ENCODE results near the gene BRIP1.
"Not testable (repeated sequence)": the region's sequence is repeated elsewhere in the genome, so short reads cannot be mapped to it uniquely, and the experiment has no call there.

Gene BRIP1

GRCh38 chr17:61862105-61862574, 1.2 kb downstream of the BRIP1 start:
- DNase-seq: no peak

- not testable (repeated sequence) for DNase-seq
Measured at GRCh38 chr17:61860397-61860796, 2.9 kb downstream of the BRIP1 start.

DNA sequence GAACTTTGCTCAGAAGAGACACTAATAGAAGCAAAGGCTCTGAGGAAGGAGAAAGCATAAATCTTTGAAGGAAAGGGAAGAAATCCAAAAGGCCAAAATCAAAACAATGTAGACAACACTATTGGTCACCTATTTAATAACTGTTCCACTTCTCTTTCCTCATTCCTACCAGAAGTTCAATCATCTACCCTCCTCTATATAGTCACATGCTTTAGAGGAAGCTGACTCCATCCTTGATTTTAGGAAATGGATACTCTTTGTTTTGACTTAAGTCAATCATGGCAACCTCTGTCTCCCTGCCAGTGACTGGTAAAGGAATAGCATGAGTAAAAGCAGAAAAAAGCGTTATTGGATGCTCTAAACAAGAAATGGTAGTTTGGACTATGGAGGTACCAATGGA, 7.3 kb downstream of the BRIP1 start:
- DNase-seq: no peak

DNA sequence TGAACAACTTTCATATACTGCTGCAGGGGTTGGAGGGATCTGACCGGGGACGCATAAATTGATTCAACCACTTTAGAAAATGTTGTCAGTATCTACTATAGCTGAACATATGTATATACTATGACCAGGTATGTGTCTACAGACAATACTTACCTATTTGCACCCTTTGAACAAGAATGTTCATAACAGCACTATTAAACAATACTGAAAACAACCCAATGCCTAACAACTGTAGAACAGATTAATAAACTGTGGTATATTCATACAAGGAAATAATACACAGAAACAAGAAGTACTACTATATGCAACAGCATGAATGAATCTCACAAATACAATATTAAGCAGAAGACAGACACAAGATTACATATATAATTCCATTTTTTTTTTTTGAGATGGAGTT, 10.5 kb downstream of the BRIP1 start:
- no peak for DNase-seq

- DNase-seq: no peak
Measured at GRCh38 chr17:61849674-61850073, 13.7 kb downstream of the BRIP1 start.

DNA sequence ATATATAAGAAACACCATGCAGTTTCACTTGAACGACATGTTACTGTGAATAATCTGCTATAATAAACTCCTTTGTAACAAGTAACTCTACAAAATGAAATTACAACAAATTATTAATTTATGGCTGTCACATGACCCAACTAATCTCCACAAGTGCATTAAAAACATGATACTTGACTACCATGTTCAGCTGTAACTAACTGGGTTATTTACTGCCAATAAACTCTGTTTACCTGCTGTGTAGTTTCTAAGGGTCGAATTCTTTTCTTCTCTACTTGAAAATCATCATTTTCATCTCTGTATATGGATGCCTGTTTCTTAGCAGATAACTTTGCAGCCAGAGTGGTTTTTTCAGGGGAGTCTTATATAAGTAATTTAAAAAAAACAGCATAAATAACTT, 14.4 kb downstream of the BRIP1 start:
- DNase-seq: no peak

GRCh38 chr17:61848247-61848646, 15.1 kb downstream of the BRIP1 start:
- DNase-seq: no peak

DNA sequence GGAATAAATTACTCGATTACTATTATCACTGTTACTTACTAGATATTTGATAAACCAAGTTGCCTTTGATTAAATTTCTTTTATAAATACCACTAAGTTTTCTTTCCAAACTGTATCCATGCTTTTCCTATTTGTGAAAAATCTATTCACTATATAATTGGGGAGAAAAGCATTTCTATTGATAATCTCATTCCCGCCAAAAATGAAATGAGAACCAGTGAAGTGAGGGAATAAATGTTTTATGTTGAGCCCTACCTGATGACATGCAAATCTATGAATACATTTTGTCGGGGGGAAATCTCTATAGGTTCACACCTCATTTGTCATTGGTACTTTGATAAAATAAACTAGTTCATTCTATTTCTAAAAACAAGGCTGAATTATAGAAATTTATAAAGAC, 15.7 kb downstream of the BRIP1 start:
- no peak for DNase-seq

DNA sequence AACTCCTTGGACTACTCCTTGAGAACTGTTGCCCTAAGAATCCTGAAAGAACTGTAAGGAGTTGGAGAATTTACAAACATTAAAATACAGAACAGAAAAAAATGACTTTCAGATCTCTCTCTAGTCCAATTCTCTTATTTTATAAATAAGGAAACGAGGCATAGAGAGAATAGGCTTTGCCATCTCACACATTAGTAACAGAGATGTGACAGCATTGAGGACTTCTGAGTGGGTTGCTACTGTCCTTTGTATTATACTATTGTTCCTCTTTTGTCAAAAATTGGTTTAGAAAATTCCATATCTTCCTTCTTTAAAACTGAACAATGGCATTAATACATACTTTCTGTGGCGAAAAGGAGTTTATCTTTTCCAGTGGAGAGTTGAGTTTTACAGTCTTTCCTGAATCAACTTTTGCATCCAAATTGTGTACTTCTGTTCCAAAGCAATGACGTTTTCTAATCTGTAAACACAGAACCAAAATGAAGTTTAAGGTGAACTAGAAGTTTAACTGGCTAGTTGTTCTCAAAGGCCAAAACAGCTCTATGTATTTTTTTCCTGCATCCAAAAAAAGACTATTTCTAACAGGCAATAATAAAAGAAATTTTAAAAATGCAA, 16.5 kb downstream of the BRIP1 start:
- no peak for DNase-seq

DNA sequence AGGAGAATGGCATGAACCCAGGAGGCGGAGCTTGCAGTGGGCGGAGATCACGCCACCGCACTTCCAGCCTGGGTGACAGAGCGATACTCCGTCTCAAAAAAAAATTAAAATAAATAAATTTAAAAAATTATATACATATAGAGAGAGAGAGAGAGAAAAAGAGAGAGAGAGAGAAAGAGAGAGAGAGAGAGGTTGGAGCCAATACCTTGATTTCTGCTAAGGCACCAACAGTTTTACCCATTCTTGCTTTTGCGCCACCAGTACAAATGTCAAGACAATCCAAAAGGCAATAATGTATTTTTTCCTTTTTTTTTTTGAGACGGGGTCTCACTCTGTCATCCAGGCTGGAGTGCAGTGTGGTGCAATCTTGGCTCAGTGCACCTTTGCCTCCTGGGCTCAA, 17.2 kb downstream of the BRIP1 start:
- no peak for DNase-seq

DNA sequence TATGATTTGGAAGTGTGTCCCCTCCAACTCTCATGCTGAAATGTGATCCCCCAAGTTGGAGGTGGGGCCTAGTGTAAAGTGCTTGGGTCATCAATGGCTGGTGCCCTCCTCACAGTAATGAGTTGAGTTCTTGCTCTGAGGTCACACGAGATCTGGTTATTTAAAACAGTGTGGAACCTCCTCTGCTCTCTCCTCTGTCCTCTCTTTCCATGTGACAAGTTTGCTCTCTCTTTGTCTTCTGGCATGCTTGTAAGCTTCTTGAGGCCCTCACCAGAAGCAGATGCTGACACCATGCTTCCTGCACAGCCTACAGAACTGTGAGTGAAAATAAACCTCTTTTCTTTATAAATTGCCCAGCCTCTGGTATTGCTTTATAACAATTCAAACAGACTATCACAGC, 19.9 kb downstream of the BRIP1 start:
- DNase-seq: no peak

DNA sequence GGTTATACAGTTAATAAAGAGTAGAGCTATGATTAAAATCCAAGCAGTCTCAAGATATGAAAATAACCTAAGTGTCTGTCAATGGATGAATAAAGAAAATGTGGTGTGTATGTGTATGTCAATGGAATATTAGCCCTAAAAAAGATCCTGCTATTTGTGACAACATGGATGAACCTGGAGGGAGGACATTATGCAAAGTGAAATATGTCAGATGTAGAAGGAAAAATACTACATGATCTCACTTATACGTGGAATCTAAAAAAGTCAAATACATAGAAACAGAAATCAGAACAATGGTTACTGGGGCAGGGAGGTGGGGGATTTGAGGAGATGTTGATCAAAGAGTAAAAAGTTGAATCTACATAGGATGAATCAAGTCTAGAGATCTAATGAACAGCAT, 20.4 kb downstream of the BRIP1 start:
- no peak for DNase-seq

GRCh38 chr17:61839300-61839786, 24.0 kb downstream of the BRIP1 start:
- no peak for DNase-seq

DNA sequence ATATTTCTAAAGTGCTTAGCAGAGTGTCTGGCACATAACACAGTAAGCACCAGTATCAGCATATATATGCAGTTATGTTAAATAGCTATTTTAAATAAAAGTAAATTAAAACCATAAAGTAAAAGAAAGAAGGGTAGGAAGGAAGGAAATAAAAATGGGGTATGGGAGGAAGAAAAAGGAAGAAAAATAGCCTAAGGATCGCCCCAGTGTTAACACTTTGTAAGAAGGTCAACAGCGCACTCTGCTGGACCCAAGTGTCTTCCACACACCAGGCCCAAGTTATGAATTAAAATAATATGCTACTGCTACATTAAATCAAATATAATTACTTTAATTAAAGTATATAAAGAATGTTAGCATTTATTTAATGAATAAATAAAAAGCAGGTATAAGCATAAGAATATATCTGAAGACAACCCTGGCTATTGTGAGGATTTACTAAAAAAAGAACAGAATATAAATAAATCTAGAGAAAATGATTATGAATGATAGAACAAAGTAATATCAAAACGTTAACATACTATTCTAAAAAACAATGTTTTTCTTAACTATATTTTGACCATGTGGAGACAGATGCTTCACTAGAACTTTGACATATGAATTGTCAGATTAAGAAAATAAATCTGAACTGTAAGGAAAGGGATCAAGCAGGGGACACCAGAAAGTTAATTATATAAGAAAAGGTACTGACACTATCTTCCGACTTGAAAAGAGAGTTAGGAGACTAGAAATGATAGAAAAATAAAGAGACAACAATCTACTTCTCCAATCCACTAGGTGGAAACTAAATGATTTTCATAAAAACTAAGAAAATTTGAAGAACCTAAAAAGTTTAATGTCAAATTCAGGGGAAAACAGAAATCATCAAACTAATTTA, 25.9 kb downstream of the BRIP1 start:
- DNase-seq: peak; percentile 19

GRCh38 chr17:61836266-61837174, 26.8 kb downstream of the BRIP1 start:
- no peak for DNase-seq

- DNase-seq: no peak
Measured at GRCh38 chr17:61835606-61836005, 27.7 kb downstream of the BRIP1 start.

DNA sequence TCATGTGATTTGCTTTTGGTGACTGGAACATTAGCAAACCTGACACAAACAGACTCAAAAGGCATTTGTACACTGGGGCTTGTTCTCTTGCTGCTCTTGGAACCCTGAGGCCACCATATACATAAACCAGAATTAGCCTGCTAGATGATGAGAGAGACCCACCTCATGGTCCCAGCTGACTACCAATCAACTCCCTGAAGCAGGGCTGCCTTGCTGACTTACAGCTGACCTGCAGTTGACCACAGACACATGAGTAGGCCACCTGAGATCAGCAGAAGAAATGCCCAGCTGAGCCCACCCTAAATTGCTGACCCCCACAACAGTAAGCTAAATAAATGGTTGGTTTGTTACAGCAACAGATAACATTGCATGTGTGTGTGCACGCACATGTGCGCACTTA, 28.7 kb downstream of the BRIP1 start:
- DNase-seq: no peak

DNA sequence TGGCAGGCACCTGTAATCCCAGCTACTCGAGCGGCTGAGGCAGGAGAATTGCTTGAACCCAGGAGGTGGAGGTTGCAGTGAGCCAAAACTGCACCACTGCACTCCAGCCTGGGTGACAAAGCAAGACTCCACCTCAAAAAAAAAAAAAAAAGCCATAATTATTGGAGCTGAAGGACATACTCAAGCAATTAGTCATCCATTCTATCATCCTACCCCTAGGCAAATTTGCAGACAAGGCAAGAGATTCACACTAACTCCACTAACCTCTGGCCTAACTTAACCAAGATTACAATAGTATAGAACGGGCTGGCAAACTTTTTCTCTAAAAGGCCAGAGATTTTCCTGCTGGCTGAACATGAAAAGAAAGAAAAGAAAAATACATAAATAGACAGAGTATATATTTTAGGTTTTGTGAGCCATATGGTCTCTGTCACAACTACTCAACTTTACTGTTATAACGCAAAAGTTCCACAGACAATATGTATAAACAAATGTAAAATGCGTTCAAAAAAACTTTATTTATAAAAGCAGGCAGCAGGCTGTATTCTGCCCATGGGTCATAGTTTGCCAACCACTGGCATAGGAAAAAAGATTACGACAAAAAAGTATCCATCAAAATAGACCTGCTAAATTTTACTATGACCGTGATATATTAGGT, 29.7 kb downstream of the BRIP1 start:
- DNase-seq: no peak

GRCh38 chr17:61832463-61832862, 30.9 kb downstream of the BRIP1 start:
- DNase-seq: no peak

GRCh38 chr17:61831099-61831498, 32.2 kb downstream of the BRIP1 start:
- no peak for DNase-seq

GRCh38 chr17:61828694-61829093, 34.6 kb downstream of the BRIP1 start:
- DNase-seq: no peak

DNA sequence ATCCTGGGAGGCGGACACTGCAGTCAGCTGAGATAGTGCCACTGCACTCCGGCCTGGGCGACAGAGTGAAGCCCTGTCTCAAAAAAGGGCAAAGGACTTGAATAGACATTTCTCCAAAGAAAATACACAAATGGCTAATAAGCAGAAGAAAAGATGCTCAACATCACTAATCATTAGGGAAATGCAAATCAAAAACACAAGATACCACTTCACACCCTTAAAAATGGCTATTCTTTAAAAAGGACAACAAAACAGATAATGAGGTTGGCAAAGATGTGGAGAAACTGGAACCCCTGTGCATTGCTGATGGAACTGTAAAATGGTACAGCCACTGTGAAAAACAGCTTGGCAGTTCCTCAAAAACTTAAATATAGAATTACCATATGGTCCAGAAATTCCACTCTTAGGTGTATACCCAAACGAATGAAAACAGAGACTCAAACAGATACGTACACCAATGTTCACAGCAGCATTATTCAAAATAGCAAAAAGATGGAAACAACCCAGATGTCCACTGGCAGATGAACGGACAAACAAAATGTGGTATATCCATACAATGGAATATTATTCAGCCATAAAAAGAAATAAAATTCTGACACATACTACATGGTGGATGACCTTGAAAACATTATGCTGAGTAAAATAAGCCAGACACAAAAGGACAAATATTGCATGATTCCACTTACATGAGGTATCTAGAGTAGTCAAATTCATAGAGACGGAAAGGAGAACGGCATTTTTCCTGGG, 35.5 kb downstream of the BRIP1 start:
- no peak for DNase-seq

Data from NCI-H345 (cell line).